ENCODE measurements around the gene BCL11B. TPM values are rescaled to one million over a fixed set of nuclear protein-coding genes. Genes with fewer than 3 reads are reported as not detected.

The BCL11B gene
- total RNA-seq, 2 experiments from 2014 or later = 31.3 to 32.1 TPM

DNA sequence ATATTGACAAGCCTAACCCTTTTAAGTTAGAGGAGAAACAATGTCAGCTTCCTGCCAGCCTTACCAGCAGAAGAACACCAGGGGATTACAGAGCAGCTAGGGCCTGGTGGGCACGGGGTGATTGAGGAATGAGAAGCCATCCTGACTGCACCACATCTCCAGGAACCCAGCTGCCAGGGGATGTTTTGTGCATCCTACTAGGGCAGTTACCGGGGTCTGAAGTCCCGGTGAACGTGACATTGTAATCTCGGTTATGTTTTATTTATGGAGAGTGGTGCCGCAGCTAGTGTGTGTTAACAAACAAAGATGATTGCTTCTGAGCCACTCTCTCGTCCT, 115.9 kb downstream of the BCL11B start:
- CTCF ChIA-PET = interaction anchor here (0.9 kb wide), 1 partner anchor 11 kb away, joined by 3 read pairs; no protein-coding TSS in a partner anchor
- POLR2A ChIA-PET = no interaction called here

DNA sequence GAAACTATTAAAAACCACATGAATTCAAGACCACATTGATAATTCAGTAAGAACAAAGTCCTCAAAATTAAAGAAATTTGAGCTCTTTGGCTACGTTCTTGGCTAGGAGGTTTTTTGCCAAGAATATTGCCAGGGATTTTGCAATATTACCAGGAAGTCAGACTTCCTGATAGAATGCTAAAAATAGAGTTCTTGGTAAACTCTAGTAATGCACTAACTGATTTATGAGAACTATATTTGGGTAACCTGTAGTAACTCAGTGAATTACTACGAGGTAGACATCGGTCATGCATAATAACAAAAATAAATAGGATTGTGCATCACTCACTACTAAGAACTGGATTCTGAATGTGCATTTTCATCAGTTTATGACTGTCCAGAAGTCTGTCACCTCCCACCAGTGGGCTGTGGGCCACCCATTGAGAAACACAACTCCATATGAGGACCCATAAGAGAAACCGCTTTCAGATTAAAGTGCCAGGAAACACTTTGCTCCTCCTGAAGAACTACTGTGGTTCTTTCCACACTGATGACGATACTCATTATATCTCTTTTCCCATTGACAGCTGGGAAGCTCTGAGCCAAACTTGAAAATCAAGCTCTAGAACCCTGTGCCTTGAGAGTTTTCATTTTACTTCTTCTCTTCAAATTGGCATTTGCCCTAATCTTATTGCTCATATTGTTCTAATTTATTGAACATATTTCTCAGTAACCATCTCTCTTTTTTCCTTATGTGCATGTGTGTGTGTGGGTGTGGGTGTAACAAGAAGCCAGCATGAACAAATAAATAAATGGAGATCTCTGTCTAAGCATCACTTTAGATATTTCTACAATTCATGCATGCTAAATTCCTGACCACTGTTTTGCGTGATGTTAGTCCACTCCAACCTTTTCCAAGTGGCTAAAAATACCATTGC, 116.6 kb downstream of the BCL11B start:
- ChIA-PET POLR2A (interaction anchor here (0.5 kb wide), 1 partner anchor 1225 kb away, joined by 4 read pairs; no protein-coding TSS in a partner anchor), CTCF (interaction anchor here (1.2 kb wide), 1 partner anchor 25 kb away, joined by 3 read pairs; no protein-coding TSS in a partner anchor)

DNA sequence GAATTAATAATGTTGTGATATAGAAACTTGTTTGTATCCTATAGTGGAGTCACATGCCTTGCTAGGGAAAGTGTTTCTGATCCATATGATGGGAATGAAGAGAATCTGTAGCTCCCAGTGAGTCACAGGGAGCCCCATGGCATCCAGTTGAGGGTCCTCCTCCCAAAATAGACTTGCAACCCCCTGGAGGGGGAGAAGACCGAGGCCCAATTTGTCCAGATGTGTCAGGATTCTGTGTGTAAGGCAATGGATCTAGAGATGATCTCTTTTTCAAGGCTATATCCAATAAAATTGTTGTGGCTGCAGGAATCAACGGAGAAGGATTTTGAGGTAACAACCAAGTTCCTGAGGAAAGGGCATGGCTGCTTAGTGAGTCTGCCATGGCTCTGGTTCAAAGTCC, 121.8 kb downstream of the BCL11B start:
- CTCF ChIA-PET = no interaction called here

DNA sequence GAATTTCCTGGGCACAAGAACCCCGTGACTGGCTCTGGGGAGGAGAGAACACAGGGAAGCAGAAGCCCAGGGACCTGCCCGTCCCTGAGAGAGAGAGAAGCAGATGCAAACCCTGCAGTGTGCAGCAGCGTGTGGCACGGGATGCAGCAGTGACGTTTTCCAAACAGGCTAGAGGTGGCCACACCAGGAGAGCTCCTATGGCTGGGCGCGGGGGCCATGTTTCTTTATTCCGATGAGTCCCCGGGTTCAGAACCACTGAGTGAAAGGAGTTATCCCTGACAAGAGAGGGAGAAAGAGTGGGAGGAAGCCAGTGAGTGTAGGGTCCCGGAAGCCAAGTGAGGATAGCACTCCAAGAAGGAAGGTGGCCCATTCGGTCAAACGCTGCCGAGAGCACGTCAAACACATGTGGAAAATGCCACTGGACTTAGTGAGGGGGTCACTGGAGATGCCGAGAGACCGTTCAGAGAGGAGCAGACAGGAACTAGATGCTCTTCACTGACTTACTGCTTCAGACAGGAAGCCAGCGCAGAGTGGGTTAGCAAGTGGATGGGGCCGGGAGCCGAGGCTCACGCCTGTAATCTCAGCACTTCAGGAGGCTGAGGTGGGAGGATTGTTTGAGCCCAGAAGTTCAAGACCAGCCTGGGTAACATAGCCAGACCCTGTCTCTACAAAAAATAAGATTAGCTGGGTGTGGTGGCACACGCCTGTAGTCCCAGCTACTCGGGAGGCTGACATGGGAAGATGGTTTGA, 123.0 kb downstream of the BCL11B start:
- POLR2A ChIA-PET = no interaction called here
- CTCF ChIA-PET = no interaction called here

More for the DNA sequence above, 121.8 kb downstream of the BCL11B start:
- POLR2A ChIA-PET = no interaction called here

DNA sequence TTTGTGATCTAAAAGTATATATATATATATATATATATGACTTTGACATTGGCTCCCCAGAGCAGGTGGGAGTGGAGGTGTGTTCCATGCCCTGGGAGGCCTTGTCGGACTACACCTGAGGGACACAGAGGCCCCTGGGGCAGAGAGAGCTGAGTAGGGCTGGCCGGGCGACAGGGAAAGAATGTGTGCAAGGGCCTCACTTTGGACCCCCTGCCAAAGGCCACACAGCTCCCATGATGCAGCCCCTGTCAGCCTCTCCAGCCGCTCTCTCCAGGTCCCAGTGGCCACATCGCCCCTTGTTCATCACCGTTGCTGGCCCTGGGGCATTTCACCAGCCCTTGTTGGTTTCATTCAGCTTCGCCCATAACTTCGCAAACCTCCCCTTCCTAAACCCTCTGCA, 123.9 kb downstream of the BCL11B start:
- POLR2A ChIA-PET = no interaction called here
- CTCF ChIA-PET = no interaction called here

DNA sequence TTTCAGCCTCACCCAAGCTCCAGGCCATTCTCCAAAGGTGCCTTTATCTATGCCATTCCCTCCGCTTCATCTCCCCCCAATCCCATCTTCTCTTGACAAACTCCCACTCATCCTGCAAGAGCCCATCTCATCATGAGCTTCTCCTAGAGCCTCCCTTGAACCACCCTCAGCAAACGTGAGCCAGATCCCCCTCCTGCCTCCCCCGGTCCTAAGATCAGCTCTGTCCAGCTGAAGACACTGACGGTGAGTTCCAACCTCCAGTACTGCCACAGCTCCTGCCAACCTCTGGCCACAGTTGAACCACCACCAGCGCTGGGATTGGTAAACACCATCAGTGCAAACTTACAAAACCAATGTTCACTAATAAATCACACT, 124.6 kb downstream of the BCL11B start:
- ChIA-PET CTCF (no interaction called here), POLR2A (no interaction called here)

DNA sequence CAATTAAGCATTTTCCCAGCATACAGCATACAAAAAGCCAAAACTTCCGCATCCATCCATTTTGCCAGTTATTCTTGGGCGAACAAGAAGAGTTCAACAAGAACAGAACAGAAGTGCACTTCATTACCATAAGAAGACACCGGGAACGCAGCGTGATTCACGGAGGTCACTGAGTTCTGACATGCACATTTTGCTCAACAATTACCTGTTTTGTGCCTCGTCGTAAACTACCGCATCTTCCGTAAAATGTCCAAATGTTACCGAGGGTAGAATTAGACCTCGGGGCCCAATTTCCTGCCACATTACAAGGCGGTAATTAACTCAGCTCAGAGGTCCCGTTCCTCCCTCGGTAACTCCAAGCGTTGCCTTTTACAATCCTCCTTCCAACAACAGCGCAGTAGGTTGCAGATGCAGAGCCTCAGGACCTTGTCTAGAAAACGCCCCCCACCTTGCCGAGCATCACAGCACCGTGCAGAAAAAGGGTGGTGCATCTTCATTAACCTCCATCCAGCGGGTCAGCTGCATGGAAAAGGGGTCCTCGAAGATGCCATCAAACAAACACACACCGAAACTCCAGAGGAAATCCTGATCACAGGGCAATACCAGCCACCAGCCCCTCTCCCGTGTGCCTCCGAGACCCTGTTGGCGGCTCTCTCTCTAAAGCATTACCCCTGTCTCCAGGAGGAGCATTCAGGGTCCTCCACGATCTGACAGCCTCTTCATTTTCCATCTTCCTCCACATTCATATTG, 125.2 kb downstream of the BCL11B start:
- CTCF ChIA-PET = no interaction called here
- POLR2A ChIA-PET = no interaction called here

DNA sequence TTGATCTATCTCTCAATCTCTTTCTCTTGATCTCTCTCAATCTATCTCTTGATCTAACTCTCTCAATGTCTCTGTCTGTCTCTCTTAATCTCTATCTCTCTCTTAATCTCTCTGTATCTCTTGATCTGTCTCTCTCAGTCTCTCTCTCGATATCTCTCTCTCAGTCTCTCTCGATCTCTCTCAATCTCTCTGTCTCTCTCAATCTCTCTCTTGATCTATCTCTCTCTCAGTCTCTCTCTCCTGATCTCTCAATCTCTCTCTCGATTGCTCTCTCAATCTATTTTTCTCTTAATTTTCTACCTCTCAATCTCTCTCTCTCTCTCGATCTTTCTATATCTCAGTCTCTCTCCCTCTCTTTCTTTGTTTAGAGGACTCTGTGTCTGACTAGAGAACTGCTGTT, 126.7 kb downstream of the BCL11B start:
- ChIA-PET POLR2A (no interaction called here), CTCF (no interaction called here)

DNA sequence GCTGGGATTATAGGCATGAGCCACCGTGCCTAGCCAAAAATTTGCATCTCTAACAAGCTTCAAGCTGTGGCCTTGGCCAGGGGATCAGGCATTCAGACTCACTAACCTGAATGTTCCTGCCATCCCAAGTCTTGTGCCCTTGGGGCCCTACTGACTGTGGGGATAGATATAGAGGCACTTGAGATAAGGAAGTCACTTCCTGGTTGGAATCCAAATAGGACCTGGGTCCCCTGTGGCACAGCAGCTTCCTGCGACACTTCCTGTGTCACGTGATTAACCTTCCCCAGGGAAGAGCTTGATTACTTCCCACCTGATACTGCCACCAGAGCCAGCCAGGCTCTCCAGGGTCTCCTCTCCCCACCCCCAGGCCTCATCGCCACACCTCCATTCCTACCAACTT, 128.2 kb downstream of the BCL11B start:
- ChIA-PET CTCF (no interaction called here), POLR2A (interaction anchor here (0.7 kb wide), 1 partner anchor 110 kb away, joined by 4 read pairs; no protein-coding TSS in a partner anchor)

DNA sequence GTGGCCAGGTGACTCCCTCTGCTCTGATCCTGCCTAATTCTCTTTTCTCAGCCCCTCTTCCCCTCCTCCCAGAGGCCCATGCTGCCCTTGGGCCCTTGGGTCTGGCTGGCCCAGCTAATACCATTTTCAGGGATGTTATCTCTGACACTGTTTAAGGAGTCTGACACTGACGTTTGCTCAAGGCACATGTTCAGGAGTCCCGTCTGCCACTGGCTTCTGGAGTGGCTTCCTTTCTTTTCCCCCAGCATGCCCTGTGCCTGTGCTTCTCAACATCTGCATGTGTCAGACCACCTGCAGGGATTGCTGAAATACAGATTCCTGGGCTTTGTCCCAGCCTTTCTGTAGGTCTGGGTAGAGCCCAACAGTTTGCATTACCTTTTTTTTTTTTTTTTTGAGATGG, 128.9 kb downstream of the BCL11B start:
- CTCF ChIA-PET = no interaction called here
- POLR2A ChIA-PET = interaction anchor here (0.7 kb wide), 2 partner anchors 91 to 111 kb away, joined by 4 read pairs; no protein-coding TSS in a partner anchor

DNA sequence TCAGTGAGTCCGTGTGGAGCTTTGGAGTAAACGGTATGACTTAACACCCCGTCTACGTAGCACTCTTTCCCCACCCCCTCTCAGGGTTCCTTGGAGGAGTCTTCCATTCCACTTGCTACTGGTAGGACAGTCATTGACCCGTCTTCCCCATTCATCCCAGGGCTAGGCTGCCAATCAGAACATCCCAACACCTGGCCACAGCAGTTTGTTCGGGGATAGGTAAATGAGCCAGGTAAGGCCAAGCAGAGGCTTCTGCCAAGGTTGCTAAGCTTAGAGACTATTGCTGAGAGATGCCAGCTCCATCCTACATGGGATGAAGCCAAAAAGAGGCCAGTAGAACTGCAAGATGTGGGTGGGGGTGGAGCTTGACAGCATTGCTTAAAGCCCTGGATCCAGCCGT, 130.8 kb downstream of the BCL11B start:
- CTCF ChIA-PET = no interaction called here
- POLR2A ChIA-PET = no interaction called here

DNA sequence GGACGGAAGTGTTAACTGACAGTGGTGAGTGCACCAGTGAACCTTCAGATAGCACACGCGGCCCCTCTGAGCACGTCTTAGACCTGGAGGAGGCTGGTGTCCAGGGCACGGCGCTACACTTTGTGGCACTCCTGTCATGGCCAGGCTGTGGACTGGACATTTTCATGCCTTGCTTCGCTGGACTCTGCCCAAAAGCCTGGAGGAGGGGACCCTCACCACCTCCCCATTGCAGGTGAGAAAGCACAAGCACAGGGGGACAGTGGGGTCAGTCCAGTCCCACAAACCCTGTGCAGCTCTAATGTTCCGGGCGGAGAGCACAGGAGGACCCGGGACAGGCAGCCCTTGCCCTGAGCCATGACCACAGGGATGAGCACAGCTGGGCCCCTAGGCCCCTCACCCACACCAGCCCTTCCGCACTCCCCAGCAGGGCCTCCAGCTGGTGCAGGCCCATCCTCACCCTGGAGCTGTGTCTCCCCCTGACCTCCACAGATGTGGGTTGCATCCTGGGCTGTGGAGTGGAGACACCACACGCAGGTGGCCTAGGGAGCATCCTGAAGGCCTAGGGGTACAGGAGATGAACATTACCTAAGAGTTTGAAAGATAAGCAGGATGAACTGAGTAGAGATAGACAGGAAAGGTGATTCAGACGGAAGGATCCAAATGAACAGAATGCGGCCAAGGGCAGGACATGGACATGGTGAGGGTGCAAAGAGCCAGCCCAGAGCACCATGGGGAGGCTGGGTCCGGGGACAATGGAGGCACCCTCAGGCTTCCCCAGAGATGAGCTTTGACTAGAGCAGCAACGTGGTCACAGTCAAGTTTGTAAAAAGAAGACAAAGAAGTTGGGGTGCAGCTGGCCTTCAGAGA, 132.8 kb downstream of the BCL11B start:
- ChIA-PET CTCF (no interaction called here), POLR2A (no interaction called here)

DNA sequence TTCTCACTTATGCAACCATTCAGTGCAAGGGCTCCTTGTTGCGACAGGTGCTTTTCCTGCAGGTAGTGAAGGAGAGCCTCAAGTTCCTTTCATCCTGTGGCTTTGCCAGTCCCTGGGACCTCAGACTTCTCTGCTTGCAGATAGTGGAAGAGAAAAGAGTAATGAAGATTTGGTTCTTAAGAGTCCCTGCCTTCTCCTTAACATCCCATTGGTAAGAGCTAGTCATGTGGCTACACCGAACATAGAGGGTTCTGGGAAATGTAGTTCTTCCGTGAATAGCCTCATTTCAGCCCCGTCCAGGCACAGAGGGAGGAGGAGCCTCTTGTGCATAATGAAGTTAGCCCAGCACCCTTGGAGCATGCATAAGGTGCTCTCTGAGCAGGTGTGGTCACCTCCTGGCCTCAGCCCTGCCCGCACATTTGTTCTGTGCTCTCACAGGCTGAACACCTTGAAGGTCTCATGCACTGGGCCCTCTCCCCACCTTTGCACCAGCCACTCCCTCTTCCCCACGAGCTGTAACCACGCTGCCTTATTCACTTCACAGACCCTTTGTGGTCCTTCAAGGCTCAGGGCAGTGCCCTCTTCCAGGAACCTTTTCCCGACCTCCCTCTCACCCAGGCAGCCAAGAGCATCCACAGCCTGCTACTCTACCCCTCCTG, 134.0 kb downstream of the BCL11B start:
- CTCF ChIA-PET = no interaction called here
- POLR2A ChIA-PET = no interaction called here

DNA sequence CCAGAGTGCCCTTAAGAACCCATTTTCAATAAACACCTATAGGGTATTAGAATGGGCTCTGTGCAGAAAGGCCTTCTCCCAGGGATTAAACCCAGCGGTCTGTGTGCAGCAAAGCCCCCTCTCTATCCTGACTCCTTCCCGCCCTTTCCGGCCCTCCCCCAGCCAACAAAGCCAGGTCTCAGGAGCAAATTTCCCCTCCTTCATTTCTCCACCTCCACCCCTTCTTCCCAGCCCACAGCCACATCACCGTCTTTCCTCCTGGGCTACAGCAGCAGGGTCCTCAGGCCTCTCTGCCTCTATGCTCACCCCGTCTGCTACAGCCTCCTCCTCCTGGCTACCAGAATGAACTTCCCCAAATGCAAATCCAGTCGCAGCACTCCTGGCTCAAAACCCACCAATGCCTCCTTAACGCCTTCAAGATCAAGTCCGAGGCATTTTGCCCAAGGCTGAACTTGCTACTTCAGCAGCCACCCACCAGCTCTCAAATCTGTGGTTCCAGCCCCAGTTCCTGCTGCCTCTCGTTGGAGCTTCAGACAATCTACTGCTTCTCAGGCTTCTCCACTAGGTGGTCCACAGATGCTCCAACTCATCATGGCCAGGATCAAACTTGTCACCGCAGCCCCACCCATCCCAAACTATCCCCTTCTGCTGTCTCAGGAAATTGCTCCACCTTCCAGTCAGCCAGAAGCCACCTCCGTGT, 134.8 kb downstream of the BCL11B start:
- CTCF ChIA-PET = no interaction called here

DNA sequence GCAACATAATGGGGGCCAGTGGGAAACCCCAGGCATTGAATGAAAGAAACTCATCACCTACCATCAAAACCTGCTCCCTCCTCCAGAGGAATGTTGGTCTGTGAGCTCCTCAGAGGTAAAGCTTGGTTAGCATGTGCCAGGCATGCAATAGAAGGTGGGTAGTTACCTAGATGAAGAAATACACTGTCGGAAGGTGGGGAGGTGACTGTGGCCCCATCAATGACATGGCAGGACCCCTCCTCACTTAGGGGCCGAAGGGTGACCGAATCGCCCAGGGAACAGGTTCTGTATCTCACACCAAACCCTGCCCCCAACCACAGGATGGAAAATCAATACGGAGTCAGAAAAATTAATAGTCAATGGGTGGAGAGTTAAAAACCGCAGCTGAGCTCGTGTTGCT, 135.6 kb downstream of the BCL11B start:
- CTCF ChIA-PET = no interaction called here

More for the DNA sequence above, 134.8 kb downstream of the BCL11B start:
- POLR2A ChIA-PET = no interaction called here

DNA sequence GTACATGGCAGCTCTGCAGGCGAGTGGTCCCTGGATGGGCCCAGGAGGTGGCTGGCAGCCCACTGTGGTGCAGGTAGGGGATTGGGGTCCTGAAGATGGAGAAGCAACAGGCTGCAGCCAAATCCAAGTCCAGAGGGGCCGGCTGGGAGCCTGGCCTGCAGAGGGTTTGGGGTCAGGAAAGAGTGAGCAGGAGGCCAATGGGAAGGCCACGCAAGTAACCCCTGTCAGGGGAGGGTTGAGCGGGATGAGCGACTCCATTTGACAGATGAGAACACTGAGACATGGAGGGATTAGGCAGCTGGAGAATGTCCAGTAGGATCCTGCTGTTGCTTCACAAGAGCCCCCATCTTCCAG, 136.0 kb downstream of the BCL11B start:
- ChIA-PET POLR2A (no interaction called here), CTCF (no interaction called here)

More for the DNA sequence above, 135.6 kb downstream of the BCL11B start:
- POLR2A ChIA-PET = no interaction called here

DNA sequence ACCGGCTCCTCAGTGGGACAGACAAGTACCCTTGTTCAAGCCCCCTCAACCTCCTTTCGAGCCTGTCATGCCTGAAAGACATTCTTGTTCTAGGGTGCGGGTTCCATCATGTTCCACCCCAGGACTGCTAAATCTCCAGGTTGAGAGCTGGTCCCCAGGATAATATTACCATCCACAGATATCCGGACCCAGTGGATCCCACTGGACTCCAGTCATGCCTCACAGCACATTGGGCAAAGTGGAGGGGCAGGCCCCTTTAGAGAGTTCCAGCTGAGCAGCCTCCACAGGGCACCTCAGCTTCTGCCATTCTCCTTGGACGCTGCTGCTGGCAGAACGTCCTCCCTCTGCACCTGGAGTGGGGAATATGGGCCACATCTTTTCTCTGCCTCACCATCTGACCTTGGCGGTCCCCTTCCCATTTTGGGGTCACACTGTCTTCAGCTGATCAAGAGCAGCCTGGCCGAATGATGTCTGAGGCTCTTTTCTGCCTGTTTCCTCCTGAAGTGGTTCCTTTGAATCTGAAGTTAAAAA, 137.4 kb downstream of the BCL11B start:
- POLR2A ChIA-PET = no interaction called here

More for the DNA sequence above, 137.4 kb downstream of the BCL11B start:
- CTCF ChIA-PET = no interaction called here

Data from activated CD8-positive, alpha-beta memory T cell treated with anti-CD3 and anti-CD28 coated beads for 36 hours (primary cell).